Motor neuron (in vitro differentiated cells): ENCODE data around the gene SLC16A3. TPM values are rescaled to one million over a fixed set of nuclear protein-coding genes. Genes with fewer than 3 reads are reported as not detected.

Source experiments
- ATAC-seq, 8 experiments: fragments of 200-7000 bp; cut with Tn5 transposase; replicated peaks in 6 of 8; 2 replicates each; pipeline ENCODE4 v1.8.0; 2021; ENCODE audit warnings: mild to moderate bottlenecking in 8 of 8, moderate library complexity in 8 of 8
- H3K27ac ChIP-seq, 2 donors: fragments of 250-450 bp; sonication (Bioruptor Pico); 2 replicates each; pipeline ENCODE4 v1.9.0; 2021; ENCODE audit warnings: antibody characterized with exemption in 2 of 2, mild to moderate bottlenecking in 2 of 2, moderate library complexity in 1 of 2
- H3K4me1 ChIP-seq, 2 donors: fragments of 250-450 bp; sonication (Bioruptor Pico); replicated peaks in 1 of 2; 2 replicates each; pipeline ENCODE4 v1.6.1; 2021; ENCODE audit warnings: antibody characterized with exemption in 2 of 2, mild to moderate bottlenecking in 2 of 2, moderate library complexity in 1 of 2
- H3K4me3 ChIP-seq, 5 donors: fragments of 250-450 bp; sonication (Bioruptor Pico); 2 replicates each; pipeline ENCODE4 v1.9.0; 2021; ENCODE audit warnings: antibody characterized with exemption in 5 of 5, mild to moderate bottlenecking in 5 of 5, moderate library complexity in 4 of 5
- WGBS, 10 experiments: fragments of 450-650 bp; shearing (Covaris generic); methylation state at CpG; one replicate each; pipeline ENCODE4 v1.0.0; 2022; 5-methylcytosine and 5-hydroxymethylcytosine counted together
- in situ Hi-C, 9 experiments: fragments of 400-800 bp; cut with MboI; loops; one replicate each; pipeline ENCODE4 v1.15.0; 2021; ENCODE audit warnings: low sequenced_read_pairs in 9 of 9, low pct_unique_long_range_greater_than_20kb in 2 of 9; ENCODE audit not compliant: unreplicated experiment in 9 of 9
- total RNA-seq, 8 experiments: library from RNA; unstranded; fragments of 300-600 nt; gene quantifications; 2 replicates each; pipeline versions ENCODE4 v1.2.3 to v1.2.4, GENCODE V29; 2022

The SLC16A3 gene
- total RNA-seq, 8 experiments from 2014 or later, result 7.6 to 117 (median 16.2) TPM

DNA sequence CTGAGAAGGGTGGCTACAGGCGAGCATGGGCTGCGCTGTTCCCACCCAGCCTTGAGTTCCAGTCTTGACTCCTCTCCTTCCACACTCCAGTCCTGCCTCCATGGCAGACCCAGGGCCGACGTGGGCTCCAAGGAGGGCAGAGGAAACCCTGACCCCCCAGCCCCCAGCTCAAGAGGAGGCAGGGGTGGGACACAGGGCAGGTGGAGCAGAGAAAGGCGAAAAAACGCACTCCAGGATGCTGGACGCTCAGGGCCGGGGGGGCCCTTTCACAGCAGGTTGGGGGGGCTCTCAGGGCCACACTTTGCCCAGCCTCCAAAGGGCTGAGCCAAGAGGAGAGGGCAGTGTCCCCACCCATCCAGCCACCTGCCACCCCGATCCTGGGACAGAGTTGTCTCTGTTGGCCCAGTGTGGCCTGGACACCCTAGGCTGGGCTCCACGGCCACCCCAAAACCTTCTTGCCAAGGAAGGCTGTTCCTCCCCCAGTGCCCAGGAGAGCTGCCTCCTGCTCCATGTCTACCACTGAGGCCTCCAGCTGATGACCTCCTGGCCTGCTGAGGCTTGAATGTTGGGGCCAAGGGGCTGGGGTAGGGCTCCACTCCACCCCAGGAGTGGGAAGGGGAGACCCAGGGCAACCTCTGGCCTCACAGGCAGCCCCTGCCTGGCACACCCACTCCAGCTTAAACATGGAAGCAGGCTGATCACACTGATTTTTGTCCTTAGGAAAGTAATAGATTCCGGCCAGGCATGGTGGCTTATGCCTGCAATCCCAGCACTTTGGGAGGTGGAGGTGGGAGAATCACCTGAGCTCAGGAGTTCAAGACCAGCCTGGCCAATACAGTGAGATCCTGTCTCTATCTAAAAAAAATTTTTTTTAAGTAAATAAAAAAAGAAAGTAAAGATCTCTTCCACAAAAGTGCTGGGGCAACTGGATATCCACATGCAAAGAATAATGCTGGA is 8.8 kb upstream of the SLC16A3 start:
- Histone ChIP-seq H3K4me1 (peaks cover 0 to 1% of the 10 kb centered on the region in 2 donors), H3K27ac (no peak overlapping the region), H3K4me3 (no peak overlapping the region)
- in situ Hi-C loops, result no loop called here
- 40 to 100% (median 91%) methylated on average over 1 to 2 of the region's 11 CpGs; no CpG with 5 or more reads in 6 of the 10 experiments for WGBS, 10 experiments
- ATAC-seq, result peak in 2 of 8 experiments; percentile 1 to 4

DNA sequence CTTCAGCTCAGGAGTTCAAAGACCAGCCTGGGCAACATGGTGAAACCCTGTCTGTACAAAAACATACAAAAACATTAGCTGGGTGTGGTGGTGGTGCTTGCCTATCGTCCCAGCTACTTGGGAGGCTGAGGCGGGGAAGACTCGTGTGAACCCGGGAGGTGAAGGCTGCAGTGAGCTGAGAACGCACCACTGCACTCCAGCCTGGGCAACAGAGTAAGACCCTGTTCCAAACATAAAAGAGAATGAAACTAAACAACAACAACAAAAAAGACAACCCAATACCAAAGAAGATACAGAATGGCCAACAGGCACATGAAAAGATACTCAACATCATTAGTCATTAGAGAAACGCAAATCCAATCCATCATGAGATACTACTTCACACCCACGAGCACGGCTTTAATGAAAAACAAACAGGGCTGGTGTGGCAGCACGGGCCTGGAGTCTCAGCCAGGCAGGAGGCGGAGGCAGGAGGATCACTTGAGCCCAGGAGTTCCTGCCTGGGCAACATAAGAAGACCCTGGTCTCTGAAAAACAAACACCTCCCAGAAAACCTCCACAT is 7.4 kb upstream of the SLC16A3 start:
- 40 to 100% (median 65%) methylated on average over 1 to 7 of the region's 10 CpGs; no CpG with 5 or more reads in 1 of the 10 experiments for WGBS, 10 experiments
- no peak overlapping the region for H3K4me3 ChIP-seq
- H3K4me1 ChIP-seq, result peaks cover 0 to 7% of the 10 kb centered on the region in 2 donors
- in situ Hi-C loops, result no loop called here
- ATAC-seq, result no peak
- no peak overlapping the region for H3K27ac ChIP-seq

DNA sequence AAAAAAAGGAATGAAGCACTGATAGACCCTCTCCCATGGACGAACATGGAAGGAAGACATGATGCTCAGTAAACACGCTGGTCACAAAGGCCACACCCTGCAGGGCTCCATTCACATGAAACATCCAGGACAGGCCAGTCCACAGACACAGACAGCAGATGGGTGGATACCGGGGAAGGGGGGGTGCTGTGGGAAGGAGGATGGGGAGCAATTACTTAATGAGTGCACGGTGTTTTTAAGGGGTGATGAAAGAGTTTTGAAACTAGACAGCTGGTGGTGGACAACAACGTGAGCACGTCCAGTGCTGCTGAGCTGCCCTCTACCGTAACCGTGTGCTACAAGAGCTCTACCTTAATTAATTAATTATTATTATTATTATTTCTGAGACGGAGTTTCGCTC is 6.0 kb upstream of the SLC16A3 start:
- in situ Hi-C loops, result no loop called here
- Histone ChIP-seq H3K4me3 (no peak overlapping the region), H3K4me1 (peaks cover 0 to 10% of the 10 kb centered on the region in 2 donors), H3K27ac (no peak overlapping the region)
- WGBS, 10 experiments, result 15 to 88% (median 53%) methylated on average over 1 to 6 of the region's 10 CpGs; no CpG with 5 or more reads in 3 of the 10 experiments
- ATAC-seq, result peak in 2 of 8 experiments; percentile 22 to 45

DNA sequence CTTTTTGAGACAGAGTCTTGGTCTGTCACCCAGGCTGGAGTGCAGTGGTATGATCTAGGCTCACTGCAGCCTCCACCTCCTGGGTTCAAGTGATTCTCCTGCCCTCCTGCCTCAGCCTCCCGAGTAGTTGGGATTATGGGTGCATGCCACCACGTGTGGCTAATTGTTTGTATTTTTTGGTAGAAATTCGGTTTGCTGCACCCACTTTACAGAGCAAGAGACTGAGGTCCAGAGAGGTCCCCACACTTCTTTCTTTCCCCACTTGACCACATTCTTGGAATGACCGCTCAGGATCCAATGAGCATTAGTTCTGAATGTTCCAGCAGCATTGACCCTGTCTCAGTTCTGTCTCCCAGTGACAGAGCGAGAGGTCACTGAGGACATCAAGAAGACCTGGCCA is 5.3 kb upstream of the SLC16A3 start:
- in situ Hi-C loops, result no loop called here
- no peak overlapping the region for H3K4me3 ChIP-seq

GRCh38 chr17:82224666-82225065 is 4.2 kb upstream of the SLC16A3 start:
- H3K4me3 ChIP-seq, result no peak overlapping the region
- no peak overlapping the region for H3K27ac ChIP-seq
- H3K4me1 ChIP-seq, result peaks cover 3 to 16% of the 10 kb centered on the region in 2 donors
- WGBS, 10 experiments, result 83 to 100% (median 91%) methylated on average over 1 to 2 of the region's 8 CpGs; no CpG with 5 or more reads in 6 of the 10 experiments
- ATAC-seq, result no peak
- in situ Hi-C loops, result no loop called here

More for the DNA sequence above, 5.3 kb upstream of the SLC16A3 start:
- 20 to 92% (median 49%) methylated on average over 1 to 5 of the region's 5 CpGs; no CpG with 5 or more reads in 5 of the 10 experiments for WGBS, 10 experiments
- Histone ChIP-seq H3K4me1 (peaks cover 3 to 15% of the 10 kb centered on the region in 2 donors), H3K27ac (no peak overlapping the region)
- no peak for ATAC-seq

- Histone ChIP-seq H3K27ac (no peak overlapping the region), H3K4me1 (peaks cover 9 to 22% of the 10 kb centered on the region in 2 donors), H3K4me3 (no peak overlapping the region)
- 70 to 89% methylated on average over 7 of the region's 24 CpGs; no CpG with 5 or more reads in 8 of the 10 experiments for WGBS, 10 experiments
- in situ Hi-C loops, result no loop called here
- peak in 2 of 8 experiments; percentile 1 to 4 for ATAC-seq
These were observed 3.3 kb upstream of the SLC16A3 start for GRCh38 chr17:82225368-82226029.

DNA sequence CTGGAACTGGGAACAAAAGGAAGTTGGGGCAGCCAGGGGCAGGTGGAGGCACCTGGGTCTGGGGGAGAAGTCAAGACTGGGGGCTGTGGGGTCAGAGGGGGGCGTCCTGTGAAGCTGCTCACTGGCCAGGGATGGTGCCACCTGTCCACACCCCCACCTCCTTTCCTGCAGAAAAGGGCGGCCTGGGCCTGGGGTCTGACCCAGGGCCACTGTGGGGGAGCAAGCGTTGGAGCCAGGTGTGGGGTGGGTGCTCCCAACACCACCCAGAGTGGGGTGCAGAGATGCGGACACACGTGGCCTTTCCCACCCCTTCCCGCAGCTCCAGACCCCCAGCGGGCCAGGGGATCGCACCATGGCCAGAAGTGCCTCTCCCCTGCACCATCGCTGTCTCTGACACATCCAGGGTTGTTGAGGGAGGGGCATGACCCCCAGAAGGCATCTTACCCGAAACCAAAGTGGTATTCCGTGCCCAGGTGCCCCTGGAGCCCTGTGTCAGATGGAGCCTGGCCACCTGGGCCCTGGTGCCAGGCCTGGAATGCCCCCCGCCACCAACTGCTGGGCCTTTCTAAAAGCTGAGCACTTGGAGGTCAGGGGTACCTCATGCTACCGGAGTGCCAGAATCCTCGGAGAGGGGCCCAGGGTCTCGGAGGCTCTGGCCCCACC is 2.6 kb upstream of the SLC16A3 start:
- Histone ChIP-seq H3K27ac (no peak overlapping the region), H3K4me3 (no peak overlapping the region), H3K4me1 (peaks cover 10 to 24% of the 10 kb centered on the region in 2 donors)
- in situ Hi-C loops, result no loop called here
- 94 to 100% (median 100%) methylated on average over 1 to 3 of the region's 15 CpGs; no CpG with 5 or more reads in 7 of the 10 experiments for WGBS, 10 experiments
- ATAC-seq, result no peak

DNA sequence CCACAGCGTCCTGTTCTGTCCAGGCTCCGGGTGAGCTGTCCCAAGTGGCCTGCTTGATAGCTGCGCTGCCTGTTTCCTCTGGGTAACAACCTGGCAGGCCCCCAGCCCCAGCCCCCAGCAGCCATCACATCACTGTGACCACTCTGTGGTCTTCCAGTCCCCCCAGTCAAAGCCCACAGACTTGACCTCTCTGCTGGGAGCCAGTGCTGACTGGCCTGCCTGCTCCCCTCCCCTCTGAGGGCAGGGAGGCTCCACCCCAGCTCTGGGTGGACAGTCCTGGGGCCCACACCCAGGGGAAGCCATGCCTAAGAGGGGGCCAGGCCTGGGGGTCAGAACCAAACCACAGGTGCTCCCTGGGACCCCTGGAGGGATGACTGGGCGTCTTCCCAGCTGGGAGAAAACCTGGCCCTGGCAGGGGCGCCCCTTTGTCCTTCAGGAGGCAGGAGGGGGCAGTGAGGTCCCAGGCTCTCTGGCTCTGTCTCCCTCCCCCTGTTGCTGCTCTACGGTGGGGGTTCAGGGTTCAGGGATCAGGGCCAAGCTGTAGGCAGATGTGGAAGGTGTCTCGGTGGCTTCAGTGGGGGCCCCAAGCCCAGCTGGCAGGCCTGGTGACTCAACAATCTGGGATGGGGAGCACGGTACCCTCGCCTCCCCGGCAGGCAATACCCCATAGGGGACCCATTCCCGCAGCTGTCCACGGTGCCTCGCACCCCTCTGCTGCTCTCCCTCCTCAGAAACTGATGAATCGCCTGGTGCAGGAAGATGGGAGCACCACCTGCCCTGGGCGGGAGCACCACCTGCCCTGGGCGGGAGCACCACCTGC is 1.8 kb upstream of the SLC16A3 start:
- Histone ChIP-seq H3K27ac (no peak overlapping the region), H3K4me3 (no peak overlapping the region), H3K4me1 (peaks cover 13 to 28% of the 10 kb centered on the region in 2 donors)
- in situ Hi-C loops, result no loop called here
- 80 to 100% (median 86%) methylated on average over 1 to 5 of the region's 16 CpGs; no CpG with 5 or more reads in 6 of the 10 experiments for WGBS, 10 experiments
- ATAC-seq, result no peak

GRCh38 chr17:82227629-82228277 is 1.1 kb upstream of the SLC16A3 start:
- in situ Hi-C loops, result no loop called here
- Histone ChIP-seq H3K4me3 (peak overlapping the region in 3 of 5 donors; percentile 48 to 88 (median 84)), H3K27ac (peak overlapping the region in 1 of 2 donors; percentile 80), H3K4me1 (peaks cover 18 to 33% of the 10 kb centered on the region in 2 donors)
- no peak for ATAC-seq
- WGBS, 10 experiments, result 80 to 100% methylated on average over 2 of the region's 18 CpGs; no CpG with 5 or more reads in 8 of the 10 experiments

DNA sequence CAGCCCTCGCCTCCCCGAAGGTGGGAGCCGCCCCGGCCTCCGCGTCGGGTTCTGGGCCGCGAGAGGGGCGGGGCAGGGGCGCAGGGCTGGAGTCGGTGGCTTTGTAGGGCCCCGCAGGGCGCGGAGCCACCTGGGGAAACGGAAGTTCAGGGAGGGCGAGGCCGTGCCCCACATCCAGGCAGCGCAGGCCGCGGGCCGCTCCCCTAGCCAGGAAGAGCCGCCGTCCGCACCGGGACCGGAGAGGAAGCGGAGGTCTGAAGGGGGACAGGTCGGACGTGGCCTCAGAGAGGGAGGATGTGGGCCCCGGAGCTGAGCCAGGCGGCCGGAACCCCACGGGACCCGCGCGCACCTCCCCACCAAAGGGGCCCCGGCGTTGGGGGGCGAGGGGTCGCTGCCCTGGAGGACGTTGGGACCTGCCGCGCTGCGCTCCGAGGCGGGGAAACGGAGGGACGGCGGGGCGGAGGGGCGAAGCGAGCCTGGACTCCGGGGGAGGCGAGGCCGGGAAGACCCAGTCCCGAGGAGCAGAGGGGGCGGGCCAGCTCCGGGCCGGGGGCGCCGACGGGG is 482 bp upstream of the SLC16A3 start:
- H3K27ac ChIP-seq, result peak overlapping the region; percentile 10 to 80
- in situ Hi-C loops, result no loop called here
- H3K4me3 ChIP-seq, result peak overlapping the region; percentile 48 to 88 (median 50)
- H3K4me1 ChIP-seq, result peaks cover 18 to 35% of the 10 kb centered on the region in 2 donors
- WGBS, 10 experiments, result 40 to 64% (median 44%) methylated on average over 1 to 7 of the region's 63 CpGs; no CpG with 5 or more reads in 6 of the 10 experiments
- no peak for ATAC-seq
